ENCODE data around the gene UPK3A. TPM values are rescaled to one million over a fixed set of nuclear protein-coding genes. Genes with fewer than 3 reads are reported as not detected.

Gene UPK3A
- total RNA-seq, 1 donor from 2014 or later, result not detected

GRCh38 chr22:45338795-45339194, 54.0 kb downstream of the UPK3A start:
- H4K20me1 ChIP-seq (ENCODE audit: insufficient read depth, low read length), result no peaks in the 10 kb centered on the region
- peaks cover 2% of the 10 kb centered on the region for H3K36me3 ChIP-seq (ENCODE audit: insufficient read depth, low read length)
- peaks cover 7% of the 10 kb centered on the region for H3K4me1 ChIP-seq (ENCODE audit: insufficient read depth, low read length)
- DNase-seq (ENCODE audit: low read depth) (no peak), FAIRE-seq (no peak)
- H3K4me3 ChIP-seq (ENCODE audit: insufficient read depth, low read depth, low read length), result no peak overlapping the region
- no peaks in the 10 kb centered on the region for H3K27me3 Mint-ChIP-seq (ENCODE audit: low read depth, unreplicated experiment)
- no peak overlapping the region for H3K4me2 ChIP-seq (ENCODE audit: low read length)
- H3K4me1 Mint-ChIP-seq (ENCODE audit: low read depth, unreplicated experiment), result no peaks in the 10 kb centered on the region
- H3K27ac ChIP-seq (ENCODE audit: low read depth, low read length), result no peak overlapping the region
- no peak overlapping the region for H3K9ac ChIP-seq (ENCODE audit: low read length)
- no peaks in the 10 kb centered on the region for H3K9me3 ChIP-seq (ENCODE audit: insufficient read depth, low read depth, low read length)
- H3K27me3 ChIP-seq (ENCODE audit: insufficient read depth, low read length), result no peaks in the 10 kb centered on the region
- TF ChIP-seq EZH2 (IDR thresholded peaks at IDR 0.05; ENCODE audit: insufficient read depth, low read length), result no peak
- TF ChIP-seq CTCF (IDR thresholded peaks at IDR 0.05; ENCODE audit: insufficient read depth, low read depth, low read length), result no peak
- H3K9me3 Mint-ChIP-seq (ENCODE audit: unreplicated experiment), result no peaks in the 10 kb centered on the region
- no peak overlapping the region for H3K4me3 Mint-ChIP-seq (ENCODE audit: unreplicated experiment)
- no peak overlapping the region for H2AFZ ChIP-seq (ENCODE audit: low read depth, low read length)
- no peak overlapping the region for H3K27ac Mint-ChIP-seq (ENCODE audit: unreplicated experiment)
- H3K36me3 Mint-ChIP-seq (ENCODE audit: low read depth, unreplicated experiment), result peaks cover 20% of the 10 kb centered on the region
- H3K79me2 ChIP-seq (ENCODE audit: insufficient read depth, low read length), result no peaks in the 10 kb centered on the region

GRCh38 chr22:45340323-45340722, 55.6 kb downstream of the UPK3A start:
- Histone ChIP-seq H3K4me1 (ENCODE audit: insufficient read depth, low read length) (peaks cover 7% of the 10 kb centered on the region), H3K9ac (ENCODE audit: low read length) (no peak overlapping the region), H4K20me1 (ENCODE audit: insufficient read depth, low read length) (no peaks in the 10 kb centered on the region), H3K27me3 (ENCODE audit: insufficient read depth, low read length) (no peaks in the 10 kb centered on the region), H2AFZ (ENCODE audit: low read depth, low read length) (no peak overlapping the region), H3K79me2 (ENCODE audit: insufficient read depth, low read length) (no peaks in the 10 kb centered on the region), H3K27ac (ENCODE audit: low read depth, low read length) (no peak overlapping the region), H3K4me2 (ENCODE audit: low read length) (no peak overlapping the region), H3K36me3 (ENCODE audit: insufficient read depth, low read length) (peaks cover 2% of the 10 kb centered on the region), H3K4me3 (ENCODE audit: insufficient read depth, low read depth, low read length) (no peak overlapping the region), H3K9me3 (ENCODE audit: insufficient read depth, low read depth, low read length) (no peaks in the 10 kb centered on the region)
- H3K27ac Mint-ChIP-seq (ENCODE audit: unreplicated experiment), result no peak overlapping the region
- H3K27me3 Mint-ChIP-seq (ENCODE audit: low read depth, unreplicated experiment), result no peaks in the 10 kb centered on the region
- no peak overlapping the region for H3K4me3 Mint-ChIP-seq (ENCODE audit: unreplicated experiment)
- no peaks in the 10 kb centered on the region for H3K9me3 Mint-ChIP-seq (ENCODE audit: unreplicated experiment)
- FAIRE-seq (no peak), DNase-seq (ENCODE audit: low read depth) (no peak)
- H3K36me3 Mint-ChIP-seq (ENCODE audit: low read depth, unreplicated experiment), result peaks cover 13% of the 10 kb centered on the region
- TF ChIP-seq CTCF (IDR thresholded peaks at IDR 0.05; ENCODE audit: insufficient read depth, low read depth, low read length) (no peak), EZH2 (IDR thresholded peaks at IDR 0.05; ENCODE audit: insufficient read depth, low read length) (no peak)
- no peaks in the 10 kb centered on the region for H3K4me1 Mint-ChIP-seq (ENCODE audit: low read depth, unreplicated experiment)

DNA sequence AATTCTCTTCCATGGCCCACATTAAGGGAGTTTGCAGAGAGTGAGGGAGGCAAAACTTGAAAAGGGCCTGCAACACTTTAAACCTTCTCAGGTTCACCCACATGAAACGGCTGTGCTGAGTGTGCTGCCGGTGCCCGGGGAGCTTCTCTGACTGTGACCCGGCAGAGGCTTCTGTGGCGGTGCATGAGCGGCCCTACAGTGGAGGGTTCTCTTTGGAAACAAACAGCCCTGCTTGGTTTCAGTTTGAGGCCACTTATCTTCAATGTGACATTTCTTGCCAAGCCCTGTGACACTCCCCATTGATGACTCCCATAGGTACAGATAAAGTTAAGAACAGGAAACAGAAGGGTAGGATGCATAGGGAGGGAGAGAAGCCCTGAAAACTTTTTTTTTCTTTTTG, 56.7 kb downstream of the UPK3A start:
- H3K79me2 ChIP-seq (ENCODE audit: insufficient read depth, low read length), result no peaks in the 10 kb centered on the region
- TF ChIP-seq EZH2 (IDR thresholded peaks at IDR 0.05; ENCODE audit: insufficient read depth, low read length) (no peak), CTCF (IDR thresholded peaks at IDR 0.05; ENCODE audit: insufficient read depth, low read depth, low read length) (no peak)
- no peaks in the 10 kb centered on the region for H3K4me1 Mint-ChIP-seq (ENCODE audit: low read depth, unreplicated experiment)
- H3K36me3 ChIP-seq (ENCODE audit: insufficient read depth, low read length), result peaks cover 2% of the 10 kb centered on the region
- no peak overlapping the region for H3K4me3 Mint-ChIP-seq (ENCODE audit: unreplicated experiment)
- no peak overlapping the region for H3K27ac Mint-ChIP-seq (ENCODE audit: unreplicated experiment)
- H3K4me2 ChIP-seq (ENCODE audit: low read length), result no peak overlapping the region
- H3K27me3 ChIP-seq (ENCODE audit: insufficient read depth, low read length), result no peaks in the 10 kb centered on the region
- FAIRE-seq (no peak), DNase-seq (ENCODE audit: low read depth) (no peak)
- H3K9me3 ChIP-seq (ENCODE audit: insufficient read depth, low read depth, low read length), result no peaks in the 10 kb centered on the region
- no peak overlapping the region for H2AFZ ChIP-seq (ENCODE audit: low read depth, low read length)
- no peaks in the 10 kb centered on the region for H3K27me3 Mint-ChIP-seq (ENCODE audit: low read depth, unreplicated experiment)
- no peaks in the 10 kb centered on the region for H3K9me3 Mint-ChIP-seq (ENCODE audit: unreplicated experiment)
- no peak overlapping the region for H3K4me3 ChIP-seq (ENCODE audit: insufficient read depth, low read depth, low read length)
- peaks cover 7% of the 10 kb centered on the region for H3K4me1 ChIP-seq (ENCODE audit: insufficient read depth, low read length)
- H4K20me1 ChIP-seq (ENCODE audit: insufficient read depth, low read length), result no peaks in the 10 kb centered on the region
- H3K9ac ChIP-seq (ENCODE audit: low read length), result no peak overlapping the region
- H3K36me3 Mint-ChIP-seq (ENCODE audit: low read depth, unreplicated experiment), result peaks cover 16% of the 10 kb centered on the region
- no peak overlapping the region for H3K27ac ChIP-seq (ENCODE audit: low read depth, low read length)
